Mucosa of descending colon (tissue), 3 donors: Measurements from ENCODE around the gene WASF3. TPM values are rescaled to one million over a fixed set of nuclear protein-coding genes. Genes with fewer than 3 reads are reported as not detected.
"Not testable (repeated sequence)": the region's sequence is repeated elsewhere in the genome, so short reads cannot be mapped to it uniquely, and the experiment has no call there.

Experiments used
- ATAC-seq: fragments of 200-7000 bp; cut with Tn5 transposase; one replicate; pipeline ENCODE4 v1.9.1; 2020; ENCODE audit warnings: mild to moderate bottlenecking, moderate library complexity
- DNase-seq, 3 donors: peaks; one replicate each; pipeline ENCODE4 v3.0.0-alpha.2; 2020
- H3K36me3 ChIP-seq: fragments of 200-600 bp; one replicate; pipeline ENCODE4 v1.8.0; 2021; ENCODE audit warnings: low read depth, mild to moderate bottlenecking
- H3K4me1 ChIP-seq: fragments of 200-600 bp; one replicate; pipeline ENCODE4 v1.8.0; 2021; ENCODE audit warnings: low read depth, mild to moderate bottlenecking
- H3K4me3 ChIP-seq: fragments of 200-600 bp; one replicate; pipeline ENCODE4 v1.8.0; 2021; ENCODE audit warnings: mild to moderate bottlenecking
- H3K9me3 ChIP-seq: fragments of 200-600 bp; one replicate; pipeline ENCODE4 v1.8.0; 2021; ENCODE audit warnings: mild to moderate bottlenecking
- intact Hi-C, 2 donors: fragments of 100-400 bp; cut with DNase I in 1 of 2; cut with micrococcal nuclease in 1 of 2; formaldehyde crosslinking; loops; one replicate each; pipeline versions ENCODE4 v1.11.0 to v1.11.1; 2022; cut with DNase I, micrococcal nuclease
- total RNA-seq, 3 donors: library from RNA; stranded (reverse); fragmentation: NEBNext Ultra II Directional in 2 of 3; extraction: Animal tissue kit (Norgen Biotek cat#: 25700) in 2 of 3; gene quantifications; one replicate each; pipeline versions ENCODE4 v1.2.1 to v1.2.4, GENCODE V29; 2021 to 2023
- TF ChIP-seq, protein P1 (sequence below): fragments of 200-600 bp; IDR thresholded peaks from one replicate; pipeline ENCODE4 v1.8.0; 2022; ENCODE audit warnings: antibody characterized with exemption, mild to moderate bottlenecking
- donor health status: DM: no; HTN: no; CAD: no; lungs with moderate emphysema.
- donor health status: DM: no; HTN: no; CAD: no.
- donor health status: DM: no; HTN: yes; CAD: no.

The WASF3 gene
- total RNA-seq, 3 donors from 2014 or later, result 1.4 to 18.4 (median 4.4) TPM

DNA sequence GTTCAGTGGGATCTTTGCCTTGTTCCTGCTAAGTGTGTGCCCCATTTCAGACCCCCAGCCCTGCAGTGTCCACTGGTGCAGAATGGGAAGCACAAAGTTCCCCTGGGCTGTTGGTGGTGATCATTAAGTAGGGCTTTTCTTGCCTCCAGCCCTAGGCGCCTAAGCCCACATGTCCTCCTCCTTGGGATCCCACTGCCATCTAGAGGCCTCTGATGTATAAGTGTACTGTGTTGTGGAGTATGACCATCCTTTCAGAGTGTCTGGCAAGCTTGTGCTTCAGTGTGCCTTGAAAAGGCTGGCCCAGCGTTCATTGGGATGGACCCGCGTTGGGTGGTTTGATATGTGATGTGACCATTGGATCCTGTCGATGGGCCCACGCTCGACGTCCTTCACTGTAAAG is 71.2 kb downstream of the WASF3 start:
- DNase-seq (peak in 1 of 3 donors; percentile 27), ATAC-seq (peak; percentile 63)
- intact Hi-C loops, result no loop called here
- no peak overlapping the region for H3K4me3 ChIP-seq
- no peaks in the 10 kb centered on the region for H3K36me3 ChIP-seq
- no peaks in the 10 kb centered on the region for H3K4me1 ChIP-seq
- TF ChIP-seq, protein P1, sequence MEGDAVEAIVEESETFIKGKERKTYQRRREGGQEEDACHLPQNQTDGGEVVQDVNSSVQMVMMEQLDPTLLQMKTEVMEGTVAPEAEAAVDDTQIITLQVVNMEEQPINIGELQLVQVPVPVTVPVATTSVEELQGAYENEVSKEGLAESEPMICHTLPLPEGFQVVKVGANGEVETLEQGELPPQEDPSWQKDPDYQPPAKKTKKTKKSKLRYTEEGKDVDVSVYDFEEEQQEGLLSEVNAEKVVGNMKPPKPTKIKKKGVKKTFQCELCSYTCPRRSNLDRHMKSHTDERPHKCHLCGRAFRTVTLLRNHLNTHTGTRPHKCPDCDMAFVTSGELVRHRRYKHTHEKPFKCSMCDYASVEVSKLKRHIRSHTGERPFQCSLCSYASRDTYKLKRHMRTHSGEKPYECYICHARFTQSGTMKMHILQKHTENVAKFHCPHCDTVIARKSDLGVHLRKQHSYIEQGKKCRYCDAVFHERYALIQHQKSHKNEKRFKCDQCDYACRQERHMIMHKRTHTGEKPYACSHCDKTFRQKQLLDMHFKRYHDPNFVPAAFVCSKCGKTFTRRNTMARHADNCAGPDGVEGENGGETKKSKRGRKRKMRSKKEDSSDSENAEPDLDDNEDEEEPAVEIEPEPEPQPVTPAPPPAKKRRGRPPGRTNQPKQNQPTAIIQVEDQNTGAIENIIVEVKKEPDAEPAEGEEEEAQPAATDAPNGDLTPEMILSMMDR, result no peak
- H3K9me3 ChIP-seq, result peaks cover 12% of the 10 kb centered on the region

DNA sequence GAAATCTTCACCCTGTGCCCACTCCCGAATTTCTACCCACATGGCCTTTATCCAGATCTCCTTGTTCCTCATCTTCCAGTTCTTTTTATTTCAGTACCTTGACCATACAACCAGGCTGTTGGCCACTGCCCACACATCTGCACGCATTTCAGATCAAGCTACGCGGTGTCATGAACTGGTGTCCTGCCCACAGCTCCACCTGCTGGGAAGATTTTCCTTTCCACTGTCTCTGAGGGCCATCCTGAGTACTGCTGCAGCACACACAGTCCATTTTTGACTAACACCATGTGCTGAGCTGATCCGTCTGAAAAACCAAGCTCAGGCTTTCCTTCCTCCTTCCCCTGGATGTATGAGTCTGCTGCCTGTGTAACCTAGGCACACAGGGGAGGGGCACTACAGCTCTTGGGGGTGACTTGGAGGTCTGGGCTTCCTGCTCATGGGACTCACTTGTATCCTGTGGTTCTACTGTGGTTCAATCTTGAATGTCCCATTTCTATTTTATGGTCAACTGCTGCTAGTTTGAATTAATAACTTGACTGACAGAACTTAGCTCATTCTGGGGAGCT is 71.9 kb downstream of the WASF3 start:
- no peak overlapping the region for H3K4me3 ChIP-seq
- H3K9me3 ChIP-seq, result peaks cover 6% of the 10 kb centered on the region
- no peaks in the 10 kb centered on the region for H3K36me3 ChIP-seq
- intact Hi-C loops, result no loop called here
- TF ChIP-seq, protein P1, result no peak
- ATAC-seq (peak; percentile 54), DNase-seq (peak in 1 of 3 donors; percentile 43)
- no peaks in the 10 kb centered on the region for H3K4me1 ChIP-seq

DNA sequence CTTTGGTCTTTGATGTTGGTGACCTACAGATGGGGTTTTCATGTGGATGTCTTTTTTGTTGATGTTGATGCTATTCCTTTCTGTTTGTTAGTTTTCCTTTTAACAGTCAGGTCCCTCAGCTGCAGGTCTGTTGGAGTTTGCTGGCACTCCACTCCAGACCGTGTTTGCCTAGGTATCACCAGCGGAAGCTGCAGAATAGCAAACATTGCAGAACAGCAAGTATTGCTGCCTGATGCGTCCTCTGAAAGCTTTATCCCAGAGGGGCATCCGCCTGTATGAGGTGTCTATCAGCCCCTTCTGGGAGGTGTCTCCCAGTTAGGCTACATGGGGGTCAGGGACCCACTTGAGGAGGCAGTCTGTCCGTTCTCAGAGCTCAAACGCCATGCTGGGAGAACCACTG is 78.2 kb downstream of the WASF3 start:
- H3K4me3 ChIP-seq, ATAC-seq, DNase-seq, H3K36me3 ChIP-seq, H3K9me3 ChIP-seq, H3K4me1 ChIP-seq, intact Hi-C loops: not testable (repeated sequence)

DNA sequence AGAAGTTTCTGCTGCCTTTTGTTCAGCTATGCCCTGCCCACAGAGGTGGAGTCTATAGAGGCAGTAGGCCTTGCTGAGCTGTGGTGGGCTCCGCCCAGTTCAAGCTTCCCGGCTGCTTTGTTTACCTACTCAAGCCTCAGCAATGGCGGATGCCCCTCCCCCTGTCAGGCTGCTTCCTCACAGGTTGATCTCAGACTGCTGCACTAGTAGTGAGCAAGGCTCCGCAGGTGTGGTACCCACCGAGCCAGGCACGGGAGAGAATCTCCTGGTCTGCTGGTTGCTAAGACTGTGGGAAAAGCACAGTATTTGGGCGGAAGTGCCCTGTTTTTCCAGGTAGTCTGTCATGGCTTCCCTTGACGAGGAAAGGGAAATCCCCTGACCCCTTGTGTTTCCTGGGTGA is 78.6 kb downstream of the WASF3 start:
- H3K9me3 ChIP-seq, H3K36me3 ChIP-seq, intact Hi-C loops, DNase-seq, H3K4me3 ChIP-seq, ATAC-seq, H3K4me1 ChIP-seq: not testable (repeated sequence)

DNA sequence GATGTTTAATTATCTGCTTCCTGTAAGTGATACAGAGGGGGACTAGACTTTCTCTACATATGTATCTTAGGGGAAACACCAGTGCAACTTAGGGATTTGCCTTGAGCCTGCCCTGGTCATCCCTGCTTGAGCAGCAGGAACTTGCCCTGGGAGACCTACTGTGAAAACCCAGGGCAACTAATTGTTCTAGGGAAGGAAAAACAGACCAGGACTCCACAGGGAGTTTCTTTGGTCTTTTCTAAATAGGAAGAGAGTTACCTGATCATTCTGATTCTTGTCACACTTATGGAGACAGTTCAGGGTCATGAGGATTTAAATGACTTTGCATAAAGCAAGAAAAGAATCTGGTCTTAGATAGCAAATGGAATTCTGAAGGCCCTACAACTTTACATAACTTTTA is 89.1 kb downstream of the WASF3 start:
- DNase-seq (no peak), ATAC-seq (no peak)
- intact Hi-C loops, result no loop called here
- no peaks in the 10 kb centered on the region for H3K36me3 ChIP-seq
- no peak overlapping the region for H3K4me3 ChIP-seq
- no peaks in the 10 kb centered on the region for H3K4me1 ChIP-seq
- TF ChIP-seq, protein P1, result no peak
- H3K9me3 ChIP-seq, result no peaks in the 10 kb centered on the region

DNA sequence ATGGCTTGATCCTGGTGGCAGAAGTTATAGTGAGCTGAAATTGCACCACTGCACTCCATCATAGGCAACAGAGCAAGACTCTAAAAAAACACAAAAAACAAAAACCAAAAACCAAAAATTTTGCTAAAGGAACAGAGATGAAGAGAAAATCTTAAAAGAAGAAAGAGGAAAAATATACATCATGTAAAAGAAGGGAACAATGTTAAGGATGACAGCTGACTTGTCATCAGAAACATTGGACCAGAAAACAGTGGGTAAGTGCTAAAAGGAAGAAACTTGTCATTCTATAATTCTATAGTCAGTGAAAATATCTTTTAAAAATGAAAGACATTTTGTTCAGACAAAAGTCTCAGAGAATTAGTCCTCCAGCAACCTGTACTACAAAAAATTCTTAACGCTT is 93.8 kb downstream of the WASF3 start:
- H3K4me3 ChIP-seq, result no peak overlapping the region
- ATAC-seq, result no peak

More for the DNA sequence above, 93.8 kb downstream of the WASF3 start:
- H3K36me3 ChIP-seq, result no peaks in the 10 kb centered on the region
- intact Hi-C loops, result no loop called here
- H3K9me3 ChIP-seq, result no peaks in the 10 kb centered on the region
- no peak for DNase-seq
- TF ChIP-seq, protein P1, result no peak
- H3K4me1 ChIP-seq, result no peaks in the 10 kb centered on the region
